ENCODE results near the gene CNR2. TPM values are rescaled to one million over a fixed set of nuclear protein-coding genes. Genes with fewer than 3 reads are reported as not detected.

CNR2 gene
- total RNA-seq, 4 donors from 2014 or later, result 0.11 to 0.54 (median 0.31) TPM

DNA sequence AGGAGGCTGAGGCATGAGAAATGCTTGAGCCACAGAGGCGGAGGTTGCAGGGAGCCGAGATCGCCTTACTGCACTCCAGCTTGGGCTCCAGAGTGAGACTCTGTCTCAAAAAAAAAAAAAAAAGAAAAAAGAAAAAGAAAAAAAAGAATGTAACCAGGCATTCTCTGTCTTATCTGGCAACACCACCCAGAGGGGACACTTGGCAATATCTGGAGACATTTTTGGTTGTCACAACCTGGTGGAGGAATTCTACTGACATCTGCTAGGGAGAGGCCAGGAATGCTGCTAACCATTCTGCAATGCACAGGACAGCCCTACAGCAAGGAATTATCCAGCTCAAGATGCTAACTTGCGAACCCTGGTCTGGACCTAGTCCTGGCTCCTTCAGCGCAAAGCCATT, 2.3 kb upstream of the CNR2 start:
- no peaks in the 10 kb centered on the region for H3K27me3 ChIP-seq
- H3K36me3 ChIP-seq, result no peaks in the 10 kb centered on the region
- DNase-seq, result no peak
- H3K9me3 ChIP-seq, result no peaks in the 10 kb centered on the region
- intact Hi-C loops (cut with DNase I), result loop anchor here (5.0 to 10.0 kb wide), 2 partner anchors 101 to 143 kb away; no protein-coding TSS in a partner anchor
- no peak for TF ChIP-seq POLR2A (IDR thresholded peaks at IDR 0.05)
- TF ChIP-seq, protein P1, sequence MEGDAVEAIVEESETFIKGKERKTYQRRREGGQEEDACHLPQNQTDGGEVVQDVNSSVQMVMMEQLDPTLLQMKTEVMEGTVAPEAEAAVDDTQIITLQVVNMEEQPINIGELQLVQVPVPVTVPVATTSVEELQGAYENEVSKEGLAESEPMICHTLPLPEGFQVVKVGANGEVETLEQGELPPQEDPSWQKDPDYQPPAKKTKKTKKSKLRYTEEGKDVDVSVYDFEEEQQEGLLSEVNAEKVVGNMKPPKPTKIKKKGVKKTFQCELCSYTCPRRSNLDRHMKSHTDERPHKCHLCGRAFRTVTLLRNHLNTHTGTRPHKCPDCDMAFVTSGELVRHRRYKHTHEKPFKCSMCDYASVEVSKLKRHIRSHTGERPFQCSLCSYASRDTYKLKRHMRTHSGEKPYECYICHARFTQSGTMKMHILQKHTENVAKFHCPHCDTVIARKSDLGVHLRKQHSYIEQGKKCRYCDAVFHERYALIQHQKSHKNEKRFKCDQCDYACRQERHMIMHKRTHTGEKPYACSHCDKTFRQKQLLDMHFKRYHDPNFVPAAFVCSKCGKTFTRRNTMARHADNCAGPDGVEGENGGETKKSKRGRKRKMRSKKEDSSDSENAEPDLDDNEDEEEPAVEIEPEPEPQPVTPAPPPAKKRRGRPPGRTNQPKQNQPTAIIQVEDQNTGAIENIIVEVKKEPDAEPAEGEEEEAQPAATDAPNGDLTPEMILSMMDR (IDR thresholded peaks at IDR 0.05), result no peak
- no peak overlapping the region for H3K4me3 ChIP-seq (replicated peaks in 1 of 3)
- H3K4me1 ChIP-seq, result peaks cover 13 to 22% of the 10 kb centered on the region in 2 donors
- H3K27ac ChIP-seq, result no peak overlapping the region
- 94 to 99% methylated on average over 5 of the region's 5 CpGs for WGBS, 2 donors

DNA sequence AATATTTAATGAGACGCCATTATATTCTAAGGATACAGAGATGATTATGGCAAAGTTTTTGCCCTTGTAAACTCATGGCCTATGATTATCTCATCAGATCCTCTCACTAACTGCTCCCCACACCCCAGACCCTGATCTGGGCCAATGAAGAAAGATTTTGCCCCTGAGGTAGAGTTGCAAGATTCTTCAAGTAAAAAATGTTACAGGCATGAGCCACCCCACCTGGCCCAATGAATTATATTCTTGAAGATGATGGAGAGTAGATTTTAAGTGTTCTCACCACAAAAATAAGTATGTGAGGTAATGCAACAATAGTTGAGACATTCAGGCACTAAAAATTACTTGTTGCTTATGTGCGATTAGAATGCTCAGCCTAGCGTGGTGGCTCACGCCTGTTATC, 1.8 kb upstream of the CNR2 start:
- Histone ChIP-seq H3K36me3 (no peaks in the 10 kb centered on the region), H3K27me3 (no peaks in the 10 kb centered on the region), H3K27ac (no peak overlapping the region), H3K9me3 (no peaks in the 10 kb centered on the region), H3K4me3 (replicated peaks in 1 of 3) (no peak overlapping the region), H3K4me1 (peaks cover 9 to 18% of the 10 kb centered on the region in 2 donors)
- no peak for DNase-seq
- TF ChIP-seq, protein P1 (IDR thresholded peaks at IDR 0.05), result no peak
- TF ChIP-seq POLR2A (IDR thresholded peaks at IDR 0.05), result no peak
- WGBS, 2 donors, result 91 to 100% methylated on average over 4 of the region's 4 CpGs
- intact Hi-C loops (cut with DNase I), result loop anchor here (5.0 to 10.0 kb wide), 2 partner anchors 100 to 143 kb away; no protein-coding TSS in a partner anchor

DNA sequence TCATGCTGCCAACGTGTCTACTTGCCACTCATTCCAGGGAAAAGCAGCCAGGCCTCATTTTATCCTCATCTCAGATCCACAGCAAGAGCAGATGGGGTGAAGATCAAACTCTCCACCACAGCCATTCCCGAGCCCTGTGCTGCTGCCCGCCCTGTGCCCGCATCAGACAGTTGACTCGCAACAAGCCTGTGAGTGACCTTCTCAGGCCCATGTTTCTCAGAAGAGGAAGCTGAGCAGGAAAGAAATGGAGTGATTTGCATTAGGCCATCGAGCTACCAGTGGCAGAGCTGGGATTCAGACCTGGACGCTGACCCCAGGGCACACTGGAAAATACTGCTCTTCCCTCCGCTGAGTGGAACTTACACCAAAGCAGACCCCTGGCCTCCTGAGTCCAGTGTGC, 1.2 kb downstream of the CNR2 start:
- Histone ChIP-seq H3K4me3 (replicated peaks in 1 of 3) (no peak overlapping the region), H3K36me3 (no peaks in the 10 kb centered on the region), H3K4me1 (peaks cover 7 to 25% of the 10 kb centered on the region in 2 donors), H3K27me3 (no peaks in the 10 kb centered on the region), H3K9me3 (no peaks in the 10 kb centered on the region), H3K27ac (no peak overlapping the region)
- no peak for DNase-seq
- TF ChIP-seq POLR2A (IDR thresholded peaks at IDR 0.05), result no peak
- TF ChIP-seq, protein P1 (IDR thresholded peaks at IDR 0.05), result no peak
- intact Hi-C loops (cut with DNase I), result loop anchor here (10.0 kb wide), 1 partner anchor 97 kb away; no protein-coding TSS in a partner anchor
- WGBS, 2 donors, result 84 to 85% methylated on average over 8 of the region's 8 CpGs

DNA sequence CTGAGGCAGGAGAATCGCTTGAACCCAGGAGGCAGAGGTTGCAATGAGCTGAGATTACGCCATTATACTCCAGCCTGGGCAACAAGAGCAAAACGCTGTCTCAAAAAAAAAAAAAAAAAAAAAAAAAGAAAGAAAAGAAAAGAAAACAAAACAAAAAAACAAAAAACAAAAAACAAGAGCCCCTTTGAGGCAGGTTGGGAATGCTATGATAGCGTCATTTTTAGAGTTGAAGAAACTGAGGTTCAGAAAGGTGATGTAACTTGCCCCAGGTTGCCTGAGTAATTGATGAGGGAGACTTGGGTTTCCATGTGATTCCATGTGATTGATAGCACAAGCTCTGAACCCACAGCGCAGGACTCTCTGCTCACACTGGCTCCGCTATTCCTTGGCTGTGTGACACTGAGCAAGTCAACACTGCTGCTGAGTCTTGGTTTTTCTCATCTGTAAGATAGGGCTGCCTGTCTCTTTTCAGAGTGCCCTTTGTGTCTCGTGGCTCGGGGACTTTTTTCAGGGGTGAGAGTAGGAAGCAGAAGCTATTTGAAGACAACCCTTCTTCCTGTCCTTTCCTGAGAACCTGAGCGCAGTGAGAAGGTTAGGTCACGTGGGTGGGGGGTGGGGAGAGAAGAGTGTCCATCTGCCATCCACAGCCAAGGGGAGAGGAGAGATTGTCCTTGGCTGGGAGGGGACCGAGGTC, 2.5 kb downstream of the CNR2 start:
- TF ChIP-seq POLR2A (IDR thresholded peaks at IDR 0.05), result no peak
- TF ChIP-seq, protein P1 (IDR thresholded peaks at IDR 0.05), result no peak
- no peaks in the 10 kb centered on the region for H3K9me3 ChIP-seq
- no peaks in the 10 kb centered on the region for H3K27me3 ChIP-seq
- intact Hi-C loops (cut with DNase I), result loop anchor here (10.0 kb wide), 1 partner anchor 96 kb away; no protein-coding TSS in a partner anchor
- H3K36me3 ChIP-seq, result no peaks in the 10 kb centered on the region
- no peak overlapping the region for H3K4me3 ChIP-seq (replicated peaks in 1 of 3)
- WGBS, 2 donors, result 70 to 85% methylated on average over 11 of the region's 11 CpGs
- no peak overlapping the region for H3K27ac ChIP-seq
- no peak for DNase-seq
- peaks cover 7 to 25% of the 10 kb centered on the region in 2 donors for H3K4me1 ChIP-seq

DNA sequence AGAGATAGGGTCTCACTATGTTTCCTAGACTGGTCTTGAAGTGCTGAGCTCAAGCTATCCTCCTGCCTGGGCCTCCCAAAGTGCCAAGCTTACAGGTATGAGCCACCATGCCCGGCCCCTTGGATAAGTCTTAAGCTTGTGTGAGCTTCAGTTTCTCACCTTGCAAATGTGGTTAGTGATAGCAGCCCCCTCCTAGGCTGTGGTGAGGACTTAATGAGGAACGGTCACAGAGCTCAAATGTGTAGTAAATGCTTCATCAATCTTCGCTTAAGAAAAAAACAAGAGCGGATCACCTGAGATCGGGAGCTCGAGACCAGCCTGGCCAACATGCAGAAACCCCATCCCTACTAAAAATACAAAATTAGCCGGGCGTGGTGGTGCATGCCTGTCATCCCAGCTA, 3.0 kb downstream of the CNR2 start:
- H3K4me3 ChIP-seq (replicated peaks in 1 of 3), result no peak overlapping the region
- H3K4me1 ChIP-seq, result peaks cover 7 to 25% of the 10 kb centered on the region in 2 donors
- H3K36me3 ChIP-seq, result no peaks in the 10 kb centered on the region
- no peak for TF ChIP-seq POLR2A (IDR thresholded peaks at IDR 0.05)
- TF ChIP-seq, protein P1 (IDR thresholded peaks at IDR 0.05), result no peak
- DNase-seq, result no peak
- H3K9me3 ChIP-seq, result no peaks in the 10 kb centered on the region
- intact Hi-C loops (cut with DNase I), result loop anchor here (10.0 kb wide), 1 partner anchor 95 kb away; no protein-coding TSS in a partner anchor
- no peak overlapping the region for H3K27ac ChIP-seq
- H3K27me3 ChIP-seq, result no peaks in the 10 kb centered on the region
- WGBS, 2 donors, result 93 to 94% methylated on average over 8 of the region's 8 CpGs
